Type B pancreatic cell (in vitro differentiated cells): ENCODE results near the gene DBH. TPM values are rescaled to one million over a fixed set of nuclear protein-coding genes. Genes with fewer than 3 reads are reported as not detected.

Experiments
- DNase-seq: peaks from one replicate; pipeline ENCODE4 v3.0.0; 2021; ENCODE audit warnings: mixed read lengths; ENCODE audit not compliant: unreplicated experiment; ENCODE audit errors: extremely low spot score
- H3K27ac Mint-ChIP-seq: 2 replicates; pipeline ENCODE4 v1.8.0; 2021; ENCODE audit warnings: mild to moderate bottlenecking, mixed read lengths
- H3K27me3 Mint-ChIP-seq: 2 replicates; pipeline ENCODE4 v1.8.0; 2021; ENCODE audit warnings: mixed read lengths
- H3K36me3 Mint-ChIP-seq: 2 replicates; pipeline ENCODE4 v1.8.0; 2021; ENCODE audit warnings: mixed read lengths
- H3K4me1 Mint-ChIP-seq: one replicate; pipeline ENCODE4 v1.8.0; 2021; ENCODE audit warnings: mixed read lengths; ENCODE audit not compliant: unreplicated experiment
- H3K4me3 Mint-ChIP-seq: 2 replicates; pipeline ENCODE4 v1.8.0; 2021; ENCODE audit warnings: mild to moderate bottlenecking, mixed read lengths
- H3K9me3 Mint-ChIP-seq: 2 replicates; pipeline ENCODE4 v1.8.0; 2021; ENCODE audit warnings: mixed read lengths
- CTCF ChIP-seq: fragments of 200-600 bp; sonication (generic); conservative IDR thresholded peaks from 2 replicates; pipeline ENCODE4 v1.5.0; 2021; ENCODE audit warnings: antibody characterized with exemption, mild to moderate bottlenecking
- total RNA-seq: library from RNA; stranded (reverse); gene quantifications from 2 replicates; pipeline ENCODE4 v1.2.1, GENCODE V29; 2021; ENCODE audit warnings: low replicate concordance

DBH gene
- total RNA-seq, 1 donor from 2014 or later, result 0.12 TPM

- no peak for TF ChIP-seq CTCF
- no peaks in the 10 kb centered on the region for H3K9me3 Mint-ChIP-seq
- H3K36me3 Mint-ChIP-seq, result no peaks in the 10 kb centered on the region
- H3K4me1 Mint-ChIP-seq, result peaks cover 14% of the 10 kb centered on the region
- H3K27ac Mint-ChIP-seq, result no peak overlapping the region
- H3K27me3 Mint-ChIP-seq, result no peaks in the 10 kb centered on the region
- no peak for DNase-seq
- H3K4me3 Mint-ChIP-seq, result no peak overlapping the region
These were observed 45.0 kb downstream of the DBH start for GRCh38 chr9:133680976-133681657.

GRCh38 chr9:133681658-133682306, 45.6 kb downstream of the DBH start:
- Mint-ChIP-seq H3K36me3 (no peaks in the 10 kb centered on the region), H3K27ac (no peak overlapping the region), H3K27me3 (no peaks in the 10 kb centered on the region), H3K9me3 (no peaks in the 10 kb centered on the region), H3K4me3 (no peak overlapping the region), H3K4me1 (peaks cover 14% of the 10 kb centered on the region)
- DNase-seq, result no peak
- TF ChIP-seq CTCF, result no peak

GRCh38 chr9:133682818-133683585, 46.8 kb downstream of the DBH start:
- no peaks in the 10 kb centered on the region for H3K9me3 Mint-ChIP-seq
- DNase-seq, result no peak
- no peak for TF ChIP-seq CTCF
- no peak overlapping the region for H3K4me3 Mint-ChIP-seq
- H3K36me3 Mint-ChIP-seq, result no peaks in the 10 kb centered on the region
- no peaks in the 10 kb centered on the region for H3K27me3 Mint-ChIP-seq
- peaks cover 18% of the 10 kb centered on the region for H3K4me1 Mint-ChIP-seq
- no peak overlapping the region for H3K27ac Mint-ChIP-seq

- Mint-ChIP-seq H3K27me3 (no peaks in the 10 kb centered on the region), H3K4me3 (no peak overlapping the region), H3K9me3 (no peaks in the 10 kb centered on the region), H3K27ac (no peak overlapping the region), H3K4me1 (peaks cover 16% of the 10 kb centered on the region), H3K36me3 (no peaks in the 10 kb centered on the region)
- TF ChIP-seq CTCF, result no peak
- DNase-seq, result no peak
These were observed 47.5 kb downstream of the DBH start for GRCh38 chr9:133683586-133684120.

- no peak for DNase-seq
- H3K27me3 Mint-ChIP-seq, result no peaks in the 10 kb centered on the region
- no peak for TF ChIP-seq CTCF
- H3K9me3 Mint-ChIP-seq, result no peaks in the 10 kb centered on the region
- H3K36me3 Mint-ChIP-seq, result no peaks in the 10 kb centered on the region
- H3K4me1 Mint-ChIP-seq, result peaks cover 13% of the 10 kb centered on the region
- no peak overlapping the region for H3K4me3 Mint-ChIP-seq
- no peak overlapping the region for H3K27ac Mint-ChIP-seq
These were observed 48.2 kb downstream of the DBH start for GRCh38 chr9:133684121-133684935.
